SK-N-SH treated with all-trans-retinoic acid at 6 μM for 48 hours (cell line): ENCODE results near the gene A2M.

Source experiments
- ATAC-seq: fragments of 200-7000 bp; cut with Tn5 transposase; 3 replicates; pipeline ENCODE4 v1.9.1; 2020; ENCODE audit warnings: mild to moderate bottlenecking, moderate library complexity
- ARNTL ChIP-seq: fragments of 450-650 bp; formaldehyde crosslinking; IDR thresholded peaks from 2 replicates; pipeline ENCODE4 v1.5.0; 2020; ENCODE audit warnings: low read depth, mild to moderate bottlenecking, moderate library complexity, borderline replicate concordance
- BACH2 ChIP-seq: fragments of 250-450 bp; sonication (Bioruptor Pico); IDR thresholded peaks from 2 replicates; pipeline ENCODE4 v1.9.0; 2021; ENCODE audit warnings: mild to moderate bottlenecking, borderline replicate concordance
- CSDC2 ChIP-seq: fragments of 250-450 bp; sonication (Bioruptor Pico); IDR thresholded peaks from 2 replicates; pipeline ENCODE4 v1.5.0; 2020; ENCODE audit warnings: mild to moderate bottlenecking, moderate library complexity
- ESRRG ChIP-seq: fragments of 250-450 bp; sonication (Bioruptor Pico); IDR thresholded peaks from 2 replicates; pipeline ENCODE4 v1.6.1; 2021; ENCODE audit warnings: mild to moderate bottlenecking
- GLIS3 ChIP-seq: fragments of 250-450 bp; sonication (Bioruptor Pico); IDR thresholded peaks from 2 replicates; pipeline ENCODE4 v1.5.0; 2020; ENCODE audit warnings: mild to moderate bottlenecking, moderate library complexity
- ISL1 ChIP-seq: fragments of 250-450 bp; sonication (Bioruptor Pico); IDR thresholded peaks from 2 replicates; pipeline ENCODE4 v2.1.2; 2022; ENCODE audit warnings: mild to moderate bottlenecking, moderate library complexity
- OSR1 ChIP-seq: fragments of 250-450 bp; sonication (Bioruptor Pico); IDR thresholded peaks from 2 replicates; pipeline ENCODE4 v1.8.0; 2022; ENCODE audit warnings: moderate library complexity, mild to moderate bottlenecking, inconsistent platforms
- PPARA ChIP-seq: fragments of 250-450 bp; sonication (Bioruptor Pico); IDR thresholded peaks from 2 replicates; pipeline ENCODE4 v1.5.0; 2020; ENCODE audit warnings: mild to moderate bottlenecking, borderline replicate concordance
- RARB ChIP-seq: fragments of 250-450 bp; sonication (Bioruptor Pico); IDR thresholded peaks from 2 replicates; pipeline ENCODE4 v1.8.0; 2021; ENCODE audit warnings: mild to moderate bottlenecking, moderate library complexity
- TCF4 ChIP-seq: fragments of 250-450 bp; sonication (Bioruptor Pico); IDR thresholded peaks from 2 replicates; pipeline ENCODE4 v1.8.0; 2021; ENCODE audit warnings: mild to moderate bottlenecking, moderate library complexity, borderline replicate concordance
- TOX ChIP-seq: fragments of 250-450 bp; sonication (Bioruptor Pico); IDR thresholded peaks from 2 replicates; pipeline ENCODE4 v1.8.0; 2021; ENCODE audit warnings: mild to moderate bottlenecking, moderate library complexity, borderline replicate concordance
- ZFP3 ChIP-seq: fragments of 250-450 bp; sonication (Bioruptor Pico); IDR thresholded peaks from 2 replicates; pipeline ENCODE4 v1.5.0; 2020; ENCODE audit warnings: mild to moderate bottlenecking, moderate library complexity
- ZFP30 ChIP-seq: fragments of 450-650 bp; formaldehyde crosslinking; IDR thresholded peaks from 2 replicates; pipeline ENCODE4 v1.5.0; 2022; ENCODE audit warnings: mild to moderate bottlenecking, moderate library complexity
- ZNF565 ChIP-seq: fragments of 450-650 bp; formaldehyde crosslinking; conservative IDR thresholded peaks from 2 replicates; pipeline ENCODE4 v1.5.0; 2020; ENCODE audit warnings: low read depth, mild to moderate bottlenecking, moderate library complexity
- ZNF70 ChIP-seq: fragments of 450-650 bp; formaldehyde crosslinking; IDR thresholded peaks from 2 replicates; pipeline ENCODE4 v1.5.0; 2020; ENCODE audit warnings: mild to moderate bottlenecking, moderate library complexity
- ZNF8 ChIP-seq: fragments of 450-650 bp; formaldehyde crosslinking; IDR thresholded peaks from 2 replicates; pipeline ENCODE4 v1.5.0; 2020; ENCODE audit warnings: mild to moderate bottlenecking, moderate library complexity
- TF ChIP-seq, protein P1 (sequence below): fragments of 250-450 bp; sonication (Bioruptor Pico); IDR thresholded peaks from 2 replicates; pipeline ENCODE4 v1.5.0; 2020; ENCODE audit warnings: mild to moderate bottlenecking, moderate library complexity
- TF ChIP-seq, protein P2 (sequence below): fragments of 250-450 bp; sonication (Bioruptor Pico); IDR thresholded peaks from 2 replicates; pipeline ENCODE4 v1.5.1; 2021; ENCODE audit warnings: mild to moderate bottlenecking, moderate library complexity
- TF ChIP-seq, protein P3 (sequence below): fragments of 250-450 bp; sonication (Bioruptor Pico); IDR thresholded peaks from 2 replicates; pipeline ENCODE4 v1.8.0; 2021; ENCODE audit warnings: low read depth, mild to moderate bottlenecking, moderate library complexity, borderline replicate concordance
- TF ChIP-seq, protein P4 (sequence below): fragments of 250-450 bp; sonication (Bioruptor Pico); IDR thresholded peaks from 2 replicates; pipeline ENCODE4 v1.8.0; 2020; ENCODE audit warnings: mild to moderate bottlenecking, moderate library complexity, borderline replicate concordance

A2M gene

DNA sequence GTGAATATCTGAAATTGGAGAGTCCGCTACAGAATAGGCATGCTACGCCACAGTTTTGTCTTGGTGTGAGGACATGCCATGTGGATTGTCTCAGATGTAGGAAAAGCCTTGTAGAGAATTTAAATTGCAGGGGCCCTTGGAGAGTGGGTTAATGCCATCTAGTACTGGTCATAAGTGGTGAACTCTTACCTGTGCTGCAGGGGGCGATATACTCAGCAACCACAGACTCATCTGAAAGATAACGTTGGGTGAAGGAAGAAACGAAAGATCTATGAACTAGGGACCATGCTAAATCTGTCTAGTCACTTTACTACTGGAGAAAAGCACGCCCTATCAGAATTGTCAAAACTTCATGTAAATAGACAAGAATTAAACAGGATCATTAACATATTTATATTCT, 33.7 kb upstream of the A2M start (continued):
- TF ChIP-seq, protein P1, sequence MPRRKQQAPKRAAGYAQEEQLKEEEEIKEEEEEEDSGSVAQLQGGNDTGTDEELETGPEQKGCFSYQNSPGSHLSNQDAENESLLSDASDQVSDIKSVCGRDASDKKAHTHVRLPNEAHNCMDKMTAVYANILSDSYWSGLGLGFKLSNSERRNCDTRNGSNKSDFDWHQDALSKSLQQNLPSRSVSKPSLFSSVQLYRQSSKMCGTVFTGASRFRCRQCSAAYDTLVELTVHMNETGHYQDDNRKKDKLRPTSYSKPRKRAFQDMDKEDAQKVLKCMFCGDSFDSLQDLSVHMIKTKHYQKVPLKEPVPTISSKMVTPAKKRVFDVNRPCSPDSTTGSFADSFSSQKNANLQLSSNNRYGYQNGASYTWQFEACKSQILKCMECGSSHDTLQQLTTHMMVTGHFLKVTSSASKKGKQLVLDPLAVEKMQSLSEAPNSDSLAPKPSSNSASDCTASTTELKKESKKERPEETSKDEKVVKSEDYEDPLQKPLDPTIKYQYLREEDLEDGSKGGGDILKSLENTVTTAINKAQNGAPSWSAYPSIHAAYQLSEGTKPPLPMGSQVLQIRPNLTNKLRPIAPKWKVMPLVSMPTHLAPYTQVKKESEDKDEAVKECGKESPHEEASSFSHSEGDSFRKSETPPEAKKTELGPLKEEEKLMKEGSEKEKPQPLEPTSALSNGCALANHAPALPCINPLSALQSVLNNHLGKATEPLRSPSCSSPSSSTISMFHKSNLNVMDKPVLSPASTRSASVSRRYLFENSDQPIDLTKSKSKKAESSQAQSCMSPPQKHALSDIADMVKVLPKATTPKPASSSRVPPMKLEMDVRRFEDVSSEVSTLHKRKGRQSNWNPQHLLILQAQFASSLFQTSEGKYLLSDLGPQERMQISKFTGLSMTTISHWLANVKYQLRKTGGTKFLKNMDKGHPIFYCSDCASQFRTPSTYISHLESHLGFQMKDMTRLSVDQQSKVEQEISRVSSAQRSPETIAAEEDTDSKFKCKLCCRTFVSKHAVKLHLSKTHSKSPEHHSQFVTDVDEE (CRISPR knock-in tag) = no peak
- TF ChIP-seq ARNTL (no peak), RARB (no peak)

DNA sequence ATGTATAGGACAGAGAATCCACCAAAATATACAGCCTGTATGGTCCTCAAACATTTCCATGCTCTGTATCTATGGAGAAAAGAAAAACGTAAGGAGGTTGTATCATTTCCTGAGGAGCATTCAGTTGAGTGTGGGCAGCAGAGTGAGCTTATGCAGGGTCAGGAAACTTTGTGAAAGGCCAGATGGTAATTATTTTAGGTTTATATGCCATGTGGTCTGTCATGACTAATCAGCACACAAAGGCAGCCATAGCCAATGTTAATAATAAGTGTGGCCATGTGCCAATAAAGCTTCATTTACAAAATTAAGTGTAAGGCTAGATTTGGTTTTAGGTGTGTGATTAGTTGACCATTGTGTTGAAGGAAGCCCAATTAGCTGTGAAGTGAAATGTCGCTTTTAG, 33.2 kb upstream of the A2M start:
- no peak for ATAC-seq
- no peak for TF ChIP-seq TOX (CRISPR knock-in tag)
- TF ChIP-seq CSDC2 (CRISPR knock-in tag) = no peak
- TF ChIP-seq, protein P2, sequence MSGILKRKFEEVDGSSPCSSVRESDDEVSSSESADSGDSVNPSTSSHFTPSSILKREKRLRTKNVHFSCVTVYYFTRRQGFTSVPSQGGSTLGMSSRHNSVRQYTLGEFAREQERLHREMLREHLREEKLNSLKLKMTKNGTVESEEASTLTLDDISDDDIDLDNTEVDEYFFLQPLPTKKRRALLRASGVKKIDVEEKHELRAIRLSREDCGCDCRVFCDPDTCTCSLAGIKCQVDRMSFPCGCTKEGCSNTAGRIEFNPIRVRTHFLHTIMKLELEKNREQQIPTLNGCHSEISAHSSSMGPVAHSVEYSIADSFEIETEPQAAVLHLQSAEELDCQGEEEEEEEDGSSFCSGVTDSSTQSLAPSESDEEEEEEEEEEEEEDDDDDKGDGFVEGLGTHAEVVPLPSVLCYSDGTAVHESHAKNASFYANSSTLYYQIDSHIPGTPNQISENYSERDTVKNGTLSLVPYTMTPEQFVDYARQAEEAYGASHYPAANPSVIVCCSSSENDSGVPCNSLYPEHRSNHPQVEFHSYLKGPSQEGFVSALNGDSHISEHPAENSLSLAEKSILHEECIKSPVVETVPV (CRISPR knock-in tag) = no peak
- no peak for TF ChIP-seq TCF4 (CRISPR knock-in tag)
- TF ChIP-seq, protein P1 (CRISPR knock-in tag) = no peak
- TF ChIP-seq, protein P3, sequence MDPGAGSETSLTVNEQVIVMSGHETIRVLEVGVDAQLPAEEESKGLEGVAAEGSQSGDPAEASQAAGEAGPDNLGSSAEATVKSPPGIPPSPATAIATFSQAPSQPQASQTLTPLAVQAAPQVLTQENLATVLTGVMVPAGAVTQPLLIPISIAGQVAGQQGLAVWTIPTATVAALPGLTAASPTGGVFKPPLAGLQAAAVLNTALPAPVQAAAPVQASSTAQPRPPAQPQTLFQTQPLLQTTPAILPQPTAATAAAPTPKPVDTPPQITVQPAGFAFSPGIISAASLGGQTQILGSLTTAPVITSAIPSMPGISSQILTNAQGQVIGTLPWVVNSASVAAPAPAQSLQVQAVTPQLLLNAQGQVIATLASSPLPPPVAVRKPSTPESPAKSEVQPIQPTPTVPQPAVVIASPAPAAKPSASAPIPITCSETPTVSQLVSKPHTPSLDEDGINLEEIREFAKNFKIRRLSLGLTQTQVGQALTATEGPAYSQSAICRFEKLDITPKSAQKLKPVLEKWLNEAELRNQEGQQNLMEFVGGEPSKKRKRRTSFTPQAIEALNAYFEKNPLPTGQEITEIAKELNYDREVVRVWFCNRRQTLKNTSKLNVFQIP = no peak
- TF ChIP-seq ZNF565 (CRISPR knock-in tag) = no peak
- TF ChIP-seq ZFP30 (CRISPR knock-in tag) = no peak
- no peak for TF ChIP-seq GLIS3 (CRISPR knock-in tag)
- TF ChIP-seq OSR1 (CRISPR knock-in tag) = no peak
- TF ChIP-seq ZNF70 (CRISPR knock-in tag) = no peak
- no peak for TF ChIP-seq ESRRG (CRISPR knock-in tag)
- TF ChIP-seq PPARA (CRISPR knock-in tag) = no peak
- TF ChIP-seq, protein P4, sequence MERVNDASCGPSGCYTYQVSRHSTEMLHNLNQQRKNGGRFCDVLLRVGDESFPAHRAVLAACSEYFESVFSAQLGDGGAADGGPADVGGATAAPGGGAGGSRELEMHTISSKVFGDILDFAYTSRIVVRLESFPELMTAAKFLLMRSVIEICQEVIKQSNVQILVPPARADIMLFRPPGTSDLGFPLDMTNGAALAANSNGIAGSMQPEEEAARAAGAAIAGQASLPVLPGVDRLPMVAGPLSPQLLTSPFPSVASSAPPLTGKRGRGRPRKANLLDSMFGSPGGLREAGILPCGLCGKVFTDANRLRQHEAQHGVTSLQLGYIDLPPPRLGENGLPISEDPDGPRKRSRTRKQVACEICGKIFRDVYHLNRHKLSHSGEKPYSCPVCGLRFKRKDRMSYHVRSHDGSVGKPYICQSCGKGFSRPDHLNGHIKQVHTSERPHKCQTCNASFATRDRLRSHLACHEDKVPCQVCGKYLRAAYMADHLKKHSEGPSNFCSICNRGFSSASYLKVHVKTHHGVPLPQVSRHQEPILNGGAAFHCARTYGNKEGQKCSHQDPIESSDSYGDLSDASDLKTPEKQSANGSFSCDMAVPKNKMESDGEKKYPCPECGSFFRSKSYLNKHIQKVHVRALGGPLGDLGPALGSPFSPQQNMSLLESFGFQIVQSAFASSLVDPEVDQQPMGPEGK (CRISPR knock-in tag) = no peak
- no peak for TF ChIP-seq ISL1 (CRISPR knock-in tag)
- TF ChIP-seq BACH2 = no peak
- TF ChIP-seq, all 23 proteins: peak for 0

DNA sequence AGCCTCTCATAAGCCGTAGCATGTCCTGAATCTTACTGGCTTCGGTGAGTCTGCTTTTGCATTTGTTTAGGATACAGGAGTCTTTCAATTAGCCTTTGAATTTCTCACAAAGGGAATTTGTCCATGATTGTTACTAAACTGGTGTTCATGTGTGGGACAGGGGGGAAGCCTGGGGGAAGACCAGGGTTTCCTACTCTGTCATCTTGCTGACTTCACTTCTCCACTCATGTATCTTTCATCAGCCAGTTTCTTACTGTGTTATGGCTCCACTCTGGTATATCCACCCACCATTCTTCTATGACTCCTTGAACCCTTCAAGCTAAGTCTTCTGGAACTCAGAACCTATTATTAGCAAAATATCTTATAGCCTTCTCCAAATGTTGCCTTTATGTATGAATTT, 31.7 kb upstream of the A2M start:
- ATAC-seq = no peak
- no peak for TF ChIP-seq ZNF8 (CRISPR knock-in tag)

DNA sequence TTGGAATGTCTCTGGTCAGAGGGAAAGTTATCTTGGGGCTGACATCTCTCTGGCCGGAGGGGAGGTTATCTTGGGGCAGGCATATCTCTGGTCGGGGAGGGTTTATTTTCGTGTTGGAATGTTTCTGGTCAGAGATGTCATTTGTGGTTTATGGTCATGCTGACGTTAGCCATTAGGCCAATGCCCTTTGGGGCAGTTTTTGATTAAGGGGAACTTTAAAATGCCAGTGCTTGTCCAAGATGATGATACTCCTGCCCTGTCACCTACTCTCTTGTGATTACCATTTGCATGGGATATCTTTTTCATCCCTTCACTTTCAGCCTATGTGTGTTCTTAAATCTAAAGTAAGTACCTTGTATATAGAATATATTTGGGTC, 29.0 kb upstream of the A2M start:
- ATAC-seq = no peak
- no peak for TF ChIP-seq GLIS3 (CRISPR knock-in tag)
- TF ChIP-seq CSDC2 (CRISPR knock-in tag) = no peak
- no peak for TF ChIP-seq ESRRG (CRISPR knock-in tag)
- TF ChIP-seq, protein P1 (CRISPR knock-in tag) = no peak
- no peak for TF ChIP-seq ZFP3 (CRISPR knock-in tag)
- no peak for TF ChIP-seq ARNTL
- TF ChIP-seq, protein P4 (CRISPR knock-in tag) = no peak
- TF ChIP-seq ZFP30 (CRISPR knock-in tag) = no peak
- no peak for TF ChIP-seq ISL1 (CRISPR knock-in tag)
